Measurements from ENCODE around the gene CDK14. TPM values are rescaled to one million over a fixed set of nuclear protein-coding genes. Genes with fewer than 3 reads are reported as not detected.

Gene CDK14
- total RNA-seq, 1 donor from 2014 or later, result 6.4 TPM

DNA sequence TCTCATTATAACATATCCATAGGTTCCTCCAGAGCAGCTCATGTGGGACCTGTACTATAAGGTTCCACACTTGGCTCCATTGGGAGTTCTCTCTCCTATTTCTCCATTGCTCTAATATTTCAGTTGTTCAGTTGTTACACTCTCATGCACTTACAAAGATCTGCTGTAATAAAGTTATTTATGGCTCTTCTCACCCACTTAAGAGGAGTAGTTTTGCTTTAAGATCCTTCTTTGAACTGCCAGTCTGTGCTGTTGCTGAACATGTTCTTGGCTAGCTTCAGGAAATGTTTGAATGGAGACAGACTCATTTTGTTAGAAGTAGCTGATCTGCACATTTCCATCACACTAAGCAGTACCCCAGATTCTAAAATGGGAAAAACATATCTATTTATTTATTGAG, 250.1 kb downstream of the CDK14 start:
- no peak overlapping the region for H3K4me3 ChIP-seq (ENCODE audit: low read depth, low read length)
- TF ChIP-seq, protein P1, sequence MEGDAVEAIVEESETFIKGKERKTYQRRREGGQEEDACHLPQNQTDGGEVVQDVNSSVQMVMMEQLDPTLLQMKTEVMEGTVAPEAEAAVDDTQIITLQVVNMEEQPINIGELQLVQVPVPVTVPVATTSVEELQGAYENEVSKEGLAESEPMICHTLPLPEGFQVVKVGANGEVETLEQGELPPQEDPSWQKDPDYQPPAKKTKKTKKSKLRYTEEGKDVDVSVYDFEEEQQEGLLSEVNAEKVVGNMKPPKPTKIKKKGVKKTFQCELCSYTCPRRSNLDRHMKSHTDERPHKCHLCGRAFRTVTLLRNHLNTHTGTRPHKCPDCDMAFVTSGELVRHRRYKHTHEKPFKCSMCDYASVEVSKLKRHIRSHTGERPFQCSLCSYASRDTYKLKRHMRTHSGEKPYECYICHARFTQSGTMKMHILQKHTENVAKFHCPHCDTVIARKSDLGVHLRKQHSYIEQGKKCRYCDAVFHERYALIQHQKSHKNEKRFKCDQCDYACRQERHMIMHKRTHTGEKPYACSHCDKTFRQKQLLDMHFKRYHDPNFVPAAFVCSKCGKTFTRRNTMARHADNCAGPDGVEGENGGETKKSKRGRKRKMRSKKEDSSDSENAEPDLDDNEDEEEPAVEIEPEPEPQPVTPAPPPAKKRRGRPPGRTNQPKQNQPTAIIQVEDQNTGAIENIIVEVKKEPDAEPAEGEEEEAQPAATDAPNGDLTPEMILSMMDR (conservative IDR thresholded peaks at IDR 0.05; ENCODE audit: low read depth, low read length), result no peak

DNA sequence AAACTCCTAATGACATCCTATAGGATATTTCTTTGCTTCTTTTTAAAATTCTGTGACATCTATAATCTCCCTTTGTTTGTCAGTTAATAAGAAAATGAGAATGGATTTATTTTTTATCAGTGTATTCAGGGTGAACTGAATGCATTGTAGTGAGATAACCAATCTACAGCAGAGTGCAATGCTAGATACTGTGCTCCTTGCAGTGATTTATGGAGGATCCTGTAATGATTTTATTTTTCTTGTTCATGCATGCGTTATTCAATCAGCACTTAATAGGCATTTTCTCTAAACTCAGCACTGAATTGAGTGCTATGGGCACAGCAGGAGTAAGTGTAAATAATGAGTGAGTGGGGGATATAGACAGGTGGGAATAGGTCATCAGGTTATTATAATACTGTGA, 253.9 kb downstream of the CDK14 start:
- no peak overlapping the region for H3K4me3 ChIP-seq (ENCODE audit: low read depth, low read length)
- TF ChIP-seq, protein P1 (conservative IDR thresholded peaks at IDR 0.05; ENCODE audit: low read depth, low read length), result no peak
- no peak for DNase-seq (ENCODE audit: low read depth)

More for the DNA sequence above, 250.1 kb downstream of the CDK14 start:
- DNase-seq (ENCODE audit: low read depth), result no peak

DNA sequence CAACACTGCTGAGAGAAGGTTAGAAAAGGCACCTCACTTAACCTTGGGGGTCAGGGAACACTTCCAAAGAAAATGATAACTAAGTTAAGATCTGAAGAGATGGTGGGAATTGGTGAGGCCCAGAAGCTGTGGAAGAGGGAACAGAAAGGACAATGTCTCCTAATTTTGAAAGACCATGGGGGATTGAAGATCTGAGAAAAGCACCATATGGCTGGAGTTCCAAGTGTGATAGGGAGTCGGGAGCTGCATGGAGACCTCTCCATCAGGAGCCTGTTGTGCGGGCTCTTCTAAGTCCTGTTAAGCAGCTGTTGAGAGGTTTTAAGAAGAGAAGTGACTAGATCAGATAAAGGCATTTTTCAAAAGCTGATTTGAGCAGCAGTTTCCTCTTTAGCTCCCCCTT, 254.3 kb downstream of the CDK14 start:
- TF ChIP-seq, protein P1 (conservative IDR thresholded peaks at IDR 0.05; ENCODE audit: low read depth, low read length), result no peak
- H3K4me3 ChIP-seq (ENCODE audit: low read depth, low read length), result no peak overlapping the region
- no peak for DNase-seq (ENCODE audit: low read depth)

DNA sequence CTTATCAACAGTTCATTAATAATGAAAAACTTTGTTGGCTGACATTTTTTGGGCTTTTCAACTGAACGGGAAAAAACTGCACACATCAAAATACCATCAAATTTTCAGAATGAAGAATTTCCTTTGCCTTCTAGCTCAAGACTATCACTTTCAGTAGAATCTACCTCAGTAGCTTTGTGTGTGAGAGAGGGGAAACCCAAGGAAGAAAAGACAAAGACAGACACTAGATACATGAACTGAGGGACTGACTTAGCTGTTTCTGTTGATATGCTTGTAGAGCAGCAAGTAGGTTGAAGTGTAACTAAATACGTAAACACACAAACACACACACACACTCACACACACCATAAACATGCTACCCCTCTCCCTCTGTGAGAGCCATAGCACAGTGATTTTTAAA, 257.1 kb downstream of the CDK14 start:
- TF ChIP-seq, protein P1 (conservative IDR thresholded peaks at IDR 0.05; ENCODE audit: low read depth, low read length), result no peak
- no peak for DNase-seq (ENCODE audit: low read depth)
- H3K4me3 ChIP-seq (ENCODE audit: low read depth, low read length), result no peak overlapping the region

DNA sequence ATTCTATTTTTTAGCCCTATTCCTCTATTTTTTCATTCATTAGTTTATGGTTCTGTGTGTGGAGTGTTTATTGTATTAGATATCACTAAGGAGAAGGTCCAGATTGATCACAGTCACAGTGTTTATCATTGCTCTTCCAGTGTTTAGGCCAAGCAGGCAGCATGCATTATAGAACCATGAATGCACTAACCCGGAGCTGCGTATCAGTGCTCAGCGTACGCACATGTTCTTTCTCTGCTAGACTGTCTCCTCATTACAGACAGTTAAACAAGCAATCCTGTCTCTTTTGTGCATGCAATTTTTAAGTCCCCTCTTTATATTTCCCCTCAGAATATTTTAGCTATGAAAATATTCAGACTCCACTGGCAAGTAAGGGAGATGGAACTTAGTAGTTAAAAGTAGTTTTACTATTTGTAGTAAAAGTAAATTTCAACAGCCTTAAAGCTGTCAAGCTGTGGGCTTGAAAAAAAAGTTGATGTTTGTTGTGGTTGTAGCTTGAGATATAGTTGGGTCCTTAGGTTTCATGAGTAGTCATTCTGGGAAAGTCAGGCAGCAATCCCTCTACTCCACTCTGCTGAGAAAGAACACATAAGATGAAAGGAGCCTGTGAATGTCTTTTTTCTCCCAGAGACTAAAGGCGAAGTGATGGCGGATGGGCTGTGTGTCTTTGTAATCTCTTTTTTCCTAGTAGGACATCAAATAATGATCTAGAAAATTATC, 260.4 kb downstream of the CDK14 start:
- DNase-seq (ENCODE audit: low read depth), result no peak
- TF ChIP-seq, protein P1 (conservative IDR thresholded peaks at IDR 0.05; ENCODE audit: low read depth, low read length), result no peak
- H3K4me3 ChIP-seq (ENCODE audit: low read depth, low read length), result no peak overlapping the region

DNA sequence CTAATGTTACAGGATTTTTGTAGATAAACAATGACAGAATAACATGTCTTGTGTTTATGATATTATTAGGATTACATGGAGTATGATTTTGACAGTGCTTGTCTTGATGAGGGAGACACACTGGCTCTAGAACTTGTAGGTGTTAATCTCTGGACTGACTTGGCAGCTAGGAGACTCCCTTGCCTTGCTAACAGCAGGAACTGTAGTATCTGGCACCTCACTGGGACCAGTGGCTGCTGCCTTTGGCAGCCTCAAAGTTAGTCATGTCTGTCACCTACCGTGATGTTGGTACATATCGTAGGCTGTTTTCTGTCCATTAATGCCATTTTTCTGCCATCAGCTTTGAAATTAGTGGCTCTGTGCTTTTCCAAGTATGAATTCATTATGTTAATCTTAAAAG, 261.5 kb downstream of the CDK14 start:
- TF ChIP-seq, protein P1 (conservative IDR thresholded peaks at IDR 0.05; ENCODE audit: low read depth, low read length), result no peak
- no peak overlapping the region for H3K4me3 ChIP-seq (ENCODE audit: low read depth, low read length)
- DNase-seq (ENCODE audit: low read depth), result no peak

DNA sequence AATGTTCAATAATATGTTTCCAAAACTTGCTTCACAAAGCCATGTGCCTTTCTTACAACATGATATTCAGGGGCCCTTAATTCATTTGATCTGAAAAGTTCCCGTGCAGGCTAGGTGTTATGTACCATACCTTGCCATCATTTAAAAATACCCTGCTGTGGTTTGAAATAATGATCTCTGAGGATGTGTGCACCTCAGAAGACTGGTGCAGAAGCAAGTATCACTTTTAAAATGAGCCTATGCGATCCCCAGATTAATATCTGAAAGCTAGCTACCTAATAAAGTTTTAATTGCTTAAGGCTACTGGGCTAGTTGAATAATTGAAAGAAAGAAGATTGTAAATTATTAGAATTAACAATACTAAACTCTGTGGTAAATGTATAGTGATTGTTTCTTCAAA, 262.4 kb downstream of the CDK14 start:
- TF ChIP-seq, protein P1 (conservative IDR thresholded peaks at IDR 0.05; ENCODE audit: low read depth, low read length), result no peak
- H3K4me3 ChIP-seq (ENCODE audit: low read depth, low read length), result no peak overlapping the region
- no peak for DNase-seq (ENCODE audit: low read depth)
